ENCODE results near the gene SERPING1. TPM values are rescaled to one million over a fixed set of nuclear protein-coding genes. Genes with fewer than 3 reads are reported as not detected.
A peak's percentile ranks its signal among the peaks of the same experiment; 100 is the strongest.

SERPING1 gene
- total RNA-seq, 1 donor from 2014 or later: 90.0 TPM

Small RNAs within 50 kb of the gene (microRNA-seq; reads per million reads assigned to microRNA genes)
- gene MIR130A: 6,082 reads per million, percentile 93 among the genes with 10 or more reads in this experiment

Other genes starting within 250 kb of the SERPING1 start
- not detected for gene PRG3, start 216.5 kb upstream of the SERPING1 start, total RNA-seq
- not detected for gene PRG2, start 207.0 kb upstream of the SERPING1 start, total RNA-seq
- 26.7 TPM for gene SLC43A3, start 170.6 kb upstream of the SERPING1 start, total RNA-seq
- 0.73 TPM for gene RTN4RL2, start 137.2 kb upstream of the SERPING1 start, total RNA-seq
- gene SLC43A1, start 82.0 kb upstream of the SERPING1 start, total RNA-seq: 2.0 TPM
- gene TIMM10, start 66.9 kb upstream of the SERPING1 start, total RNA-seq: 71.6 TPM
- gene SMTNL1, start 60.1 kb upstream of the SERPING1 start, total RNA-seq: not detected
- 15.8 TPM for gene UBE2L6, start 30.0 kb upstream of the SERPING1 start, total RNA-seq
- gene YPEL4, start 52.2 kb downstream of the SERPING1 start, total RNA-seq: 0.59 TPM
- 5.8 TPM for gene CLP1, start 60.1 kb downstream of the SERPING1 start, total RNA-seq
- 43.4 TPM for gene ZDHHC5, start 70.4 kb downstream of the SERPING1 start, total RNA-seq
- 9.9 TPM for gene MED19, start 114.5 kb downstream of the SERPING1 start, total RNA-seq
- gene TMX2, start 114.9 kb downstream of the SERPING1 start, total RNA-seq: 56.7 TPM
- gene SELENOH, start 143.8 kb downstream of the SERPING1 start, total RNA-seq: 85.5 TPM
- not detected for gene BTBD18, start 154.1 kb downstream of the SERPING1 start, total RNA-seq
- gene CTNND1, start 164.1 kb downstream of the SERPING1 start, total RNA-seq: 73.8 TPM

All from cardiac septum (tissue), 1 donor.